Fibroblast of the aortic adventitia (primary cell): Measurements from ENCODE around the gene OSTF1. TPM values are rescaled to one million over a fixed set of nuclear protein-coding genes. Genes with fewer than 3 reads are reported as not detected.

ENCODE experiments used
- DNase-seq: peaks from one replicate; pipeline ENCODE4 v3.0.0-alpha.2; 2010; ENCODE audit warnings: low read depth
- H3K4me3 ChIP-seq: 2 replicates; pipeline ENCODE4 v1.5.1; 2011; ENCODE audit warnings: low read depth, mild to moderate bottlenecking, control low read depth, low read length, moderate library complexity
- CTCF ChIP-seq: IDR thresholded peaks from 2 replicates; pipeline ENCODE4 v1.5.1; 2011; ENCODE audit warnings: mild to moderate bottlenecking, low read length, control low read depth, inconsistent platforms; ENCODE audit not compliant: insufficient read depth
- total RNA-seq: library from RNA; depleted of rRNA; stranded (reverse); fragments of >200 nt; gene quantifications from 2 replicates; pipeline ENCODE4 v1.2.3, GENCODE V29; 2012; ENCODE audit warnings: low replicate concordance

The OSTF1 gene
- total RNA-seq, 1 donor: 27.7 TPM

- DNase-seq: no peak
- TF ChIP-seq CTCF: no peak
- no peak overlapping the region for H3K4me3 ChIP-seq
These were observed 16.8 kb downstream of the OSTF1 start for GRCh38 chr9:75105019-75105540.

- no peak overlapping the region for H3K4me3 ChIP-seq
- no peak for DNase-seq
- no peak for TF ChIP-seq CTCF
These were observed 17.5 kb downstream of the OSTF1 start for GRCh38 chr9:75105841-75106240.

- no peak for TF ChIP-seq CTCF
- no peak overlapping the region for H3K4me3 ChIP-seq
- peak; percentile 40 for DNase-seq
These were observed 18.5 kb downstream of the OSTF1 start for GRCh38 chr9:75106857-75107256.

GRCh38 chr9:75108571-75108970 is 20.3 kb downstream of the OSTF1 start:
- H3K4me3 ChIP-seq: no peak overlapping the region
- TF ChIP-seq CTCF: no peak
- peak; percentile 61 for DNase-seq

GRCh38 chr9:75109210-75109839 is 21.0 kb downstream of the OSTF1 start:
- no peak for TF ChIP-seq CTCF
- DNase-seq: no peak
- H3K4me3 ChIP-seq: no peak overlapping the region

- TF ChIP-seq CTCF: no peak
- no peak for DNase-seq
- no peak overlapping the region for H3K4me3 ChIP-seq
These were observed 22.8 kb downstream of the OSTF1 start for GRCh38 chr9:75111019-75111622.
